Middle frontal gyrus (tissue), 1 donor: Measurements from ENCODE around the gene MARCHF2.

Source experiments
- DNase-seq: peaks from one replicate; pipeline ENCODE4 v3.0.0-alpha.2; 2015; ENCODE audit warnings: low spot score; ENCODE audit errors: extremely low spot score

MARCHF2 gene

DNA sequence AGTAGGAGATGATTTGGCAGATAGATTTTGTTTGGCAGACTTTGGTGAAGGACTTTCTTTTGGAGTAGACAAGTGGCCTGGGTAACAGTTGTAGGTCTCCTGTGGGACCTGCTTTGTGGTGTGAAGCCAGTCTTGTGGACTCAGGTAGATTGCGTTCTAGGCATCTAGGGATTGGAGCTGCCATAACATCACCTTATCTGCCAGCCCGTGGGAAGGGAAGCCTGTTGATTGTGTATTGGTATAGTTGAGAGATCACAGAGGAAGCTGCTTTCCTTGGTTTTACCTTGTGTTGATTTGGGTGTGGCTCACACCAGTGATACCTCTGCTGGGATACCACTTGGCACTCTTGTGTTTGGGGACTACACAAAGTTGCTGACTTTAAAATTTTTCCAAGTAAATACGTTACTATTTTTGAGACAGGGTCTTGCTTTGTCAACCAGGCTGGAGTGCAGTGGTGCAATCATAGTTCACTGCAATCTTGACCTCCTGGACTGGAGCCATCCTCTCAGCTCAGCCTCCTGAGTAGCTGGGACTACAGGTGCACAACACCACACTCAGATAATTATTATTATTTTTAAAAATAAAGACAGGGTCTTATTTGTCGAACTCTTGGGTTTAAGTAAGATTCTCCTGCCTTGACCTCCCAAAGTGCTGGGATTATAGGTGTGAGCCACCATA, 39.5 kb downstream of the MARCHF2 start:
- no peak for DNase-seq

DNA sequence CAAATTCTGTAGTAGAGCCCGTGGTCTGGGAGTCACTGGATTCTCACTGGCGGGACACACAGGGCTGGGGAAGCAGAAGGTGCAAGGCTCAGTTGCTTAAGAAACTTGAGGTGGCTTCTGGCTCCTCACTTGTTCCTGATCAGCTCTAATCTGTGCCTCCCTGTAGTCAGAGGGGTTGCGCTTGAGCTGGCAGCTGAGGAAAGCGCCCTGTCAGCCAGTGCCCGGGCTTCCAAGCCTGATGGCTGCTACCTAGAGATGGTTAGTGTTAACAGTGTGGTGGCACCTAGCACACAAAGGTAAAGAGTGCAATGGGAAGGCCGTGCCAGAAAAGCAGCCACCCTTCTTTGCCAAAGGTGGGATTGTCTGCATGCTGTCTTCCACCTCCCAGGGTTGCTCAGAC, 40.5 kb downstream of the MARCHF2 start:
- no peak for DNase-seq

DNA sequence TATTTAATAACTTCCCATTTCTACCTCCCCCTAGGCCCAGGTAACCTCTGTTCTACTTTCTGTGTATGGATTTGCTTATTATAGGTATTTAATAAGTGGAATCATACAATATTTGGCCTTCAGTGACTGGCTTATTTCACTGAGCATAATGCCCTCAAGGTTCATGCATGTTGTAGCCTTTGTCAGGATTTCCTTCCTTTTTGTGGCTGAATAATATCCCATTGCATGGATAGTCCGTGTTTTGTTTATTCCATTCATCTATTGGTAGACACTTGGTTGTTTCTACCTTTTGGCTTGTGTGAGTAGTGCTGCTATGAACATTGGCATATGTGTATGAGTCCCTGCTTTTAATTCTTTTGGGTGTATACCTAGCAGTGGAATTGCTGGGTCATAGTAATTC, 41.1 kb downstream of the MARCHF2 start:
- no peak for DNase-seq

DNA sequence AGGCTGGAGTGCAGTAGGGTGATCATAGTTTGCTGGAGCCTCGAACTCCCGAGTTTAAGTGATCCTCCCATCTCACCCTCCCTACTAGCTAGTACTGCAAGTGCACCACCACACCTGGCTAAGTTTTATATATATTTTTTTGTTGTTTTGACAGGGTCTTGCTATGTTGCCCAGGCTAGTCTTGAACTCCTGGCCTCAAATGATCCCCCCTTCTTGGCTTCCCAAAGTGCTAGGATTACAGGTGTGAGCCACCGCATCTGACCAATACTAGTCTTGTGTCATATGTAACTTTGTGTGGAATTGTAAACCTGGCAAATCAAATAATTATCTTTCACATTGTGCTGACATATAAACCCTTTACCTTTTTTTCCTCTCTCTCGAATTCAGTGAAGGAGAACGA, 41.9 kb downstream of the MARCHF2 start:
- no peak for DNase-seq

DNA sequence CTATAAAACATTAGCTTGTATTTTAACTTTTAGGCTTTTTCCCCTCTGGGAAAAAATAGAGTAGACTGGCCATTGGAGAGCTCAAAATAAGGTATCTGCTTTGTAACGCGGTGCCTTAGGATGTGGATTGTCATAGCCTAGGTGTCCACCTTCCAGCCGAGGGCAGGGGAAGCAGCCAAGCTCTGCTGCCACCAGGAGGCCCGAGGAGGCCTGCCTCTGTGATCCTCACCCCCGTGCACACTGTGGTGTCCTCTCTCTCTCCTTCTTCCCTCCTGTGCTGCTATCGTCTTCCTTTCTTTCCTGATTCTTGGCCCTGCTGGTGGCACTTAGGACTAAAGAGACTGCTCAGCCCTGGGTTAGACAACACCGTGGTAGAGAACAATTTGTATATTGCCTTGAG, 43.0 kb downstream of the MARCHF2 start:
- DNase-seq, result no peak

DNA sequence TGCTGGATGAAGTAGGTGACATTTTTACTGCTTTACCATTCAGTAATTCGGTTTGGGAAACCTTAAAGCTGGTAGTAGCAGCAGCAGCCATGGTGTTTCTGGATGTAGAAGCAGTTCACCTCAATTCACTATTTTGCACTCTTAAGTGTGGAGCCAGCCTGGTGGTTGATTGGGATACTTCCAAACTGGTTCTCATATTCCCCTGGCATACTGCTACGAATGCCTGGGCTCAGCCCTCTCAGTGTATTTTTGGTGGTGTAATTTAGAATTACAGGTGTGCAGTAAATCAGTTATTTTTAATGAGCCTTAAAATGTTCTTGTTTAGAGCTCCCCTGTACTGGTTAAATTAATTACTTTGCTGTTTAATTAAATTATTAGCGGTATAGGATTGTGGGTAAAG, 44.1 kb downstream of the MARCHF2 start:
- no peak for DNase-seq

DNA sequence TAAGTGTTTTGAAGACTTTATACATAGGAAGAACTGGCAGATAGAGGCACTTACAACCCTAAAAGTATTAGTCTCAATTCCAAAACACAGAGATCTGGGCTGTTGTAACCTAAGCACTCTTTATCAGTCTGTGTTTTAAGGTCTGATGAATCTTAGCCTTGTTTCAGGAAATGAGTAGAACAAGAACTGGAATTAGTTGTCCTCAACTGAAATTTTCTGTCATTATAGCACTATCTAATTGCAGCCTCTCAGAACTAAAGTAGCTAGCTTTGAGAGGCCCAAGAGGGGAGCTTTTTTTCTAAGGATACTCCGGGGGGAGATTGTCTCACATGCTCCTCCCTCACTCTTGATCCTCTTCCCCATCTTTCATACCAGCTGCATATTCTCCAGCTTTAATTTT, 44.7 kb downstream of the MARCHF2 start:
- no peak for DNase-seq

DNA sequence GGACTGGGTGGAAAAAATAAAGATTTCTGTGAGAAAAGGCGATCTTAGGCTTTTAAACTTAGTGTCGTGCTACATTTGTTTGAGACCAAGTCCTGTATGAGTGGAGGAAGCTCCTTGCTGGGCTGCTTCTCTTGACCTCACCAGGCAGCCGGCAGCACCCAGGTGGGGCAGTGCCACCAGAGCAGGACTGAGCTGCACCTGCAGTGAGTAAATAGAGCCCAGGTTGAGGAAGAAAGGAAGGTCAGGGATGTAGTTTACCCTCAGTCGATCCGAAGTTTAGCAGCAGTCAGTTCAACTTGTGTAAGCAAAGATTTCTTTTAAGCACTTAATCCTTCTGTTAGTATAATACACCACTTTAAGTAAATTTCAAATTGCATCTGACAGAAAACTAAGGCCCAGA, 45.3 kb downstream of the MARCHF2 start:
- no peak for DNase-seq

DNA sequence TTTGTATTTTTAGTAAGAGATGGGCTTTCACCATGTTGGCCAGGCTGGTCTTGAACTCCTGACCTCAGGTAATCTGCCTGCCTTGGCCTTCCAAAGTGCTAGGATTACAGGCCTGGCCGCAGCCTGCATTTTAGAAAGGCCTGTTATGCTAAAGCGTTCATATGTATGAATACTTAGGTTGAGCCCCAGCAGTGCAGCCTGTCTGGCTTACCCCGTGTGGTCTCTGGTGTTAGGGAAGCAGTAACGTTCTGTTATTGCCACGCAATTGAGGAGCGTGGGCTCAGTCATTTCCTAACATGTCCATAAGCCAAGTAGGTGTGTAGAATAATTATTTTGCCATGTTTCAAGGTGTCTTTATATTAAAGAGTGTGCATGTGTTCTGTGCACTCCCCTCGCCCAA, 46.0 kb downstream of the MARCHF2 start:
- no peak for DNase-seq

DNA sequence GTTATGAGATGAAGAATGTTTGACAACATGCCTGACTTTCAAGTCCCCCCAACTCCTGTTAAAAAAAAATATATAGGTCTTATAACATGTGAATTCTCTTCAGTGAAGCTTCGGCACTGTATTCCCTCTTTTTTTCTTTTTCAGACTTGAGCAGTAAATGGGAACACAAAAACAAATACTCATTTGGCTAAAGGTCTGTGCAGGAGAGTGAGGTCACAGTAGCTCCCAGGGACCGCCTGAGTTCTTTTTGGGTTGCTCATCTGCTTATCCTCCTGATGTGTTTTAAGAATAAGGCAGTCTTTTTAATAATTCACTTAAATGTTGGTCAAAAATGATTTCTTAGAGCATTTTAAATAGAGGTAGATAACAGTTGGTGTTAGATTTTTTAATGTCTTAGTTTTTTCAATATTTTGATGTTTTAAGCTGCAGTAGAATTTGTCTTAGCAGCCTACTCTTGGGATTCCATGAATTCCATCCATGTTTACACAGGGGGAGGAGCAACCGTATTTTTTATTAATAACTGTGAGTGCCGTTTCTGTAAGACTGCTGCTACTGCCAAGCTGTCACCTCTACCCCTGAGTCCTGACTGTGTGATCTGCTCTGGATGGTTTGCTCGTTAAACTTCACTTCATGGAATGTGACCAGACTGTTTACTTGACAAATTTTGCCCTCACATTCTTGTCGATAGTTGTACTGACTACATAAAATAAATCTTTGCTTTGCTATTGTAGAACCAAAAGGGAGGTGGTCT, 46.6 kb downstream of the MARCHF2 start:
- DNase-seq, result no peak

DNA sequence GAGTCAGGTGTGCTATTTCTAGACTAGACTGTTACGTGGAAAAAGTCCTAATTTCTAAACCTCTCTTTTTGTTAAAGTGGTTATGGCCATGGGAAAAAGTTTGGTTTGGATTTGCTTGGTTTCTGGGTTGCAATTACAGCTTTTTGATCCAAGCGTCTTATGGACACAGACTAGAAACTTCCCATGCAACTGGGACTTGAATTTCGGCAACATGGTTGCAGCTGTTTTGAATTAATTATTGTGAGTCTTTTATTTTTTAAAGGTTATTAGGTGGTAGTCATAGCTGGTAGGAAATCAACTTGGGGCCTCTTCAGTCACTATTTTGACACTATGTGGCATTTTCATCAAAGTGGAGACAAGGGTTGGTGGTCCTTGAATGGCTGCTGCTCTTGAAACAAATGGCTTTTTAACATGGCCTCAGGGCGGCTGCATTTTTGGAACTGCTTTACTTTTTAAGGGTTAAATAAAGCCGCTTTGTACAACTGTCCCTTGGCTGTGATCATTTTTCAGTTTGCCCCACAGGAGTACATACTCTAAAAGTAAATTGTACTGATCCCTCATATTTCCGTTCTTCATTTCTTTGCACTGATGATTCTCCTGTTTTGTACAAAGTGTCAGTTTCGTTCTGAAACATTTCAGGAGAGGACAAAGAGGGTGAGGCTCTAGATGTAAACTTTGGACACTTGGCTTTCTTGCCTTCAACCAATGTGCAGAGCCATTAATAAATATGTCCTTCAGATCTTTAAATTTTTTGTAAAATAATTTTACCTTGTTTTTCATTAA, 47.6 kb downstream of the MARCHF2 start:
- no peak for DNase-seq

DNA sequence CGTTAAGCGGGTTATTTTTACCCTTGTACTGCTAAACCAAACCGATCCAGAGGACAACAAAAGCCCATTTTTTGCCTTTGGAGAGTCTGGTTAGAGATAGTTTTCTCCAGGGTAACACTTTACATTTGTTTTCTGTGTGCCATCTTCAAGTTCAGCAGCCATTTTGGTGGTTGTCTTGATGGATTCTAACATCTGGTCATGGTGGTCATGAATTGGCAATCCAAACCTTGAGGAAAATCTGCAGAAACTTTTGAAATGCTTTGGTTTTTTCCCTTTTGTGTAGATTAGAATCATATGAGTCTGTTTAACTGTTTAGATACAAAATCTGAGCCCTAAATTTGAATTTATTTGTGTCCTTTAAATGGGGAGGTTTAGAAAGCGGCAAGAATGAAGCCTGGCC, 48.3 kb downstream of the MARCHF2 start:
- DNase-seq, result no peak

DNA sequence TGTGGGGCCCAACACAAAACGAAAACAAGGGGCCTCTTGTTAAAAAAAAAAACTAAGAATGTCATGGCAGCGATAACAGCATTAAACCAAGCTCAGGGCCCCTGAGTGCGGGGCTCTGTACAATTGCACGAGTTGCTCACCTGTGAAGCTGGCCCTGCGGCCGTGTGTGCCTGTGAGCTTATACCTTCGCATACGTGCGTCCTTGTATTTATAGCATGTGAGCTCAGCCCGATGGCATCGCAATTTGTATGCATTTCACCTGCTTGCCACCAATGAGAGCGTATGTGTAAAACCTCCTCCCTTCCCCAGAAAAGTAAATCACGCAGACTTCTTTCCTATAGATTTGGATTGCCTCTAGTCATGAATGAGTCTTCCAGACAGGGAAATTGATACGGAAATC, 48.8 kb downstream of the MARCHF2 start:
- DNase-seq, result no peak

DNA sequence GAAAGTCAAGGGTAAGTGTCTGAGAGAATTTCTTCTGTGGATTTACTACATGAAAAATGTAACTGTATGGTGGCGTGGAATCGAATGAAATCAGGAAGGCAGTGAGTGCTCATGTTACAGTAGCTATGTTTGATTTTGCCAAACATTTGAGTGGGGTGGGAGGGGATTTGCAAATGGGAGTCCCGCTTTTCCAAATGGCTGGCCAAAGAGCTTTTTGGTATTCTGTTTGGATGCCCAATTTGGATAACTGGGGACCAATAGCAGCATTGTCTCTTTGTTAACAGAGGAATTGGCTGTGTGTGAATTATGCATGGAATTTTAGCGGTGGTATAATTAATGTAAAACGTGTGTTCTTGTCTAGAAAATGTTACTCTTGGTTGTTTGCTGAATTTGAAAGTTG, 49.5 kb downstream of the MARCHF2 start:
- DNase-seq, result no peak

DNA sequence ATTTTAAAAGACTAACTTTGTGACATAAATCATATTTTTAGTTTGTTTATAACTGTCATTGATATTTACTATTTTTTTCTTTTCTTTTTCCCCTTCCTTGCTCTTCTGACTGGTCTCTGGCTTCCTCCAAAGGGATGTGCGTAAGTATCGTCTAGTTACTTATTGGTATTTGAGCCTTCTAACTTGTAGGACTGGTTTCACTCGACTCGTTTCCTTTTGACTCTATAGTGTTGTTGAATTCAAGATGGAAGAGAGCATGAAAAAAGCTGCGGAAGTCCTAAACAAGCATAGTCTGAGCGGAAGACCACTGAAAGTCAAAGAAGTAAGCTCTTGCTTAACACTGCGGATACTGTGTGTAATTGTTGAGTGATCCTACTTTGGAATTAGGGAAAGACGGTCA, 50.3 kb downstream of the MARCHF2 start:
- no peak for DNase-seq

DNA sequence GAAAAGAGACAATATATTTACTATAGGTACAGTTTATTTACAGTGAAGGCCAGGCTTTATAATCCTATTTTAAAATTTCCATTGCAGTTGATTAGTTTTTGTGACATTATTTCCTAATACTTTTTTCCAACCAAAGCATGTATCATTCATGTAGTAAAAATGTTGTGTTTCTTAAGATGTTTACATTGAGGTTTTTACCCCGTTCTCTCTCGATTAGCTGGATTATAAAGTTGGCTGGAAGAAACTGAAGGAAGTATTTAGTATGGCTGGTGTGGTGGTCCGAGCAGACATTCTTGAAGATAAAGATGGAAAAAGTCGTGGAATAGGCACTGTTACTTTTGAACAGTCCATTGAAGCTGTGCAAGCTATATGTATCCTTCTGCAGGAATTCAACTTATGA, 52.9 kb downstream of the MARCHF2 start:
- DNase-seq, result no peak

DNA sequence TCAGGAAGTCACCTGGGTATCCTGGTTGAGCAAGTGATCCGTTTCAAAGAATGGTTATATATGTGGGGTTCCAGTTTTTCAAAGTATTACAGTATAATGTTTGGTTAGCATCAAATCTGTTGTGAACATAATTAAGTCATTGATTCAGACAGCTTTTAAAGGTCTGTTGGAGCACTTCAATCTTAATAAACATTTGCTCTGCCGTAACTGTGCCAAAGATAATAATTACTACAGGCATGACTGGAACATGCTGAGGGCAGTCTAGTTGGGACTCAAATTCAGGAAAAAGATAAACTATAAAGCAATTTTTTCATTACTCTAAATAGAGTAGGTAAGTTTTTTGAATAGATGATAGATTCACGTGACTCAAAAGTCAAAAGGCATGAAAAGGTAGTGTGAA, 55.0 kb downstream of the MARCHF2 start:
- no peak for DNase-seq

DNA sequence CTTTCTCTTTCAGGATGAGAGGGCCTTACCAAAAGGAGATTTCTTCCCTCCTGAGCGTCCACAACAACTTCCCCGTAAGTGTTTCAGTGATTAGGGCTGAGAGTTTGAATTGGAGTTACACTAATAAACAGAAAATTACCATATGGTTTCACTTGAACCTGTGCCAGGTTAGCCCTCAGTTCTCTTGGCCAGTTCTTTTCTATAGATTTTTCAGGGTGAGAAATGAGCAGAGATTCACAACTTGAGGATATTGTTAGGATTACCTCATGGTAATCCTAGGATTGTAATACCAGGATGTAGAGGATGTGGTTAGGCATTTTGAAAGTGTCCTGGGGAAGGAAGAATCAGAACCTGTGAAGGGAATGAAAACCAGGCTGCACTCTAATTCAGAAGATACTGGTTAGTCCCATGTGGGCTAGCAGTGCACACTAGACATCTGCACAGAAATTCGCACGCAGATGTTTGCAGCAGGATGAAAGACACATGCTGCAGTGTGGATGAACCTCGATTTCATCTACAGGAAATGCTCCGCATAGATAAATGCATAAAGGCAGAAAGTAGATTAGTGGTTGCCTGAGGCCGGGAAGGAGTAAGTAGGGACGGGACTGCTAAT, 55.8 kb downstream of the MARCHF2 start:
- no peak for DNase-seq

DNA sequence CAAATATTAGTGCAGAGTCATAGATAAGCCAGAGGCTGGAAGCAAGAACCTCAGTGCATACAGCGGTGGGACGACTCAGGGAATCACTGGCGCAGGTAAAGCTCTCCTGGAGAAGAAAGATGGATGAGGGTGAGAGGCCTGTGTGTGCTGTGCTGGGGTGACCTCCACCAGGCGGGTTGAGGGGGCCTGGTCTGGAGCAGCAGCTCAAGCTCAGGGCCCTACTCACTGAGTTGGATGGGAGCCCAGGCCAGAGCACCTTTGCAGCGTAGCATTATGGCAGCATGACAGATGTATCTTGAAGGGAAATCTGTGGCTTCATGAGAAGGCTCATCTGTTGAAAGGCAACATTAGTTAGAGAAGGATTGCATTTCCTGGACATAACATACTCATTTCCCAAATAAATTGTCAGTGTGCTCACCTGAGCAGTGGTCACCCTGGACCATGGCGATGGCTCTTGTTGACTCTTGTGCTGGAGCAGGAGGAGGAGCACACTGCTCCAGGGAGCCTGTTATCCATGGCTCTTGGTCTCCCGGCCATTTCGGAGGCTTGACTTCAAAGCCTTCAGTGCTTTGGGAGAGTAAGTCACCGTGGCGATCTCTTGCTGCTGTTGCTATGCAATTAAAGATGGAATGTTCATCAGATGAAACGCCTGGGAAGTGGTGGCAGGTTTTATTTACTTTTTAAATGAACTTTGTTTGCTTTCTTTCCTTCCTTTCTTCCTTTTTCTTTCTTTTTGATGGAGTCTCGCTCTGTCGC, 56.7 kb downstream of the MARCHF2 start:
- no peak for DNase-seq

DNA sequence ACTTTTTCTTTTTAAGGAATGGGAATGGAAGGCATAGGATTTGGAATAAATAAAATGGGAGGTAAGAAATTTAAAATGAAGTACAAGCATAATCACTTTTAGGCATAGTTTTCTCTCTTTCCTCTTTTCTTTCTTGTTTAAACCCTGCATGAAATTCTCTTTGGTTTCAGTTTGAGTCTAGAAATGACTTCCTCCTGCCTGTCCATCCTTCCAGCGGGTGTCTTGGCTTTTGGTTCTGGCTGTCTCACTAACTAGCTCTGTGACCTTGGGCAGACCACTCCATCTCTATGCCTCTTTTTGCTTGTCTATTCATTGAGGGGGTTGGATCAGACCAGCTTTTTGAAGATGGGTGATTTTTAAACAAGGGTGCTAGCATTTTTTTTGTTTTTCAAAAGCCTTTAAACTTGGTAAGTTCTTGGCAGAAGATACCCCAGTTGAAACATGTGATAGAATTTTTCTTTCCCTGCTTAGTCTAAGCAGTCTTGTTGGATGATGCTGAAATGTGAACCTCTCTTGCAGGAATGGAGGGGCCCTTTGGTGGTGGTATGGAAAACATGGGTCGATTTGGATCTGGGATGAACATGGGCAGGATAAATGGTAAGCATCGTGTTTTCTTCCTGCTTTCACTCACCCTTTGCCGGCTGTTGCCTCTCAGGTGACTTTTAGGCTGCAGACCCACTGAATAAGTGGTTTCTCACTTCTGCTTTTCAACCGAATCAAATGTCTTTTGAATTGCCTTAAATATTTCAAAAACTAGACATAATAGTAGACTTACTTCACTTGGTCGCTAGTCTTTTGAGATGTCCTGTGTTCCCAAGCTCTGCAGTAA, 60.8 kb downstream of the MARCHF2 start:
- DNase-seq, result no peak
